Testis (tissue), 2 donors: ENCODE measurements around the gene MPP1.

Experiments used
- POLR2A ChIP-seq: fragments of 450-650 bp; IDR thresholded peaks from one replicate; pipeline ENCODE4 v1.6.1; 2017; ENCODE audit warnings: antibody characterized with exemption, mild to moderate bottlenecking, moderate library complexity
- TF ChIP-seq, protein P1 (sequence below), 3 experiments: fragments of 450-650 bp in 2 of 3; fragments of 200-600 bp in 1 of 3; sonication (generic) in 1 of 3; IDR thresholded peaks; one replicate each; pipeline ENCODE4 v1.5.1; 2016 to 2019; ENCODE audit warnings: antibody characterized with exemption in 3 of 3, mild to moderate bottlenecking in 2 of 3, moderate library complexity in 1 of 3

DNA sequence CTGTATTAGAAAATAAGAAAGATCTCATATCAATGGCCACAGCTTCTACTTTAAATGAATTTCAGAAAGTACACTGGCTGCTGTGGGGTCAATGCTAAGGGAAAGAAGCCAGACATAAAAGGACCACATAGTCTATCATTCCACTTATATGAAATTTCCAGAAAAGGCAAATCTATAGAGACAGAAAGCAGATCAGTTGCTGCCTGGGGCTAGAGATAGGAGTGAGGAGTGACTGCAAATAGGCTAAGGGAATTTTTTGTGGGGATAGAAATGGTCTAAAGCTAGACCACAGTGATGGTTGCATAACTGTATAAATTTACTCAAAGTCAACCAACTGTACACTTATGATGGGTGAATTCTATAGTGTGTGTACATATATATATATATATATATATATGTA, 62.7 kb downstream of the MPP1 start:
- TF ChIP-seq, protein P1, sequence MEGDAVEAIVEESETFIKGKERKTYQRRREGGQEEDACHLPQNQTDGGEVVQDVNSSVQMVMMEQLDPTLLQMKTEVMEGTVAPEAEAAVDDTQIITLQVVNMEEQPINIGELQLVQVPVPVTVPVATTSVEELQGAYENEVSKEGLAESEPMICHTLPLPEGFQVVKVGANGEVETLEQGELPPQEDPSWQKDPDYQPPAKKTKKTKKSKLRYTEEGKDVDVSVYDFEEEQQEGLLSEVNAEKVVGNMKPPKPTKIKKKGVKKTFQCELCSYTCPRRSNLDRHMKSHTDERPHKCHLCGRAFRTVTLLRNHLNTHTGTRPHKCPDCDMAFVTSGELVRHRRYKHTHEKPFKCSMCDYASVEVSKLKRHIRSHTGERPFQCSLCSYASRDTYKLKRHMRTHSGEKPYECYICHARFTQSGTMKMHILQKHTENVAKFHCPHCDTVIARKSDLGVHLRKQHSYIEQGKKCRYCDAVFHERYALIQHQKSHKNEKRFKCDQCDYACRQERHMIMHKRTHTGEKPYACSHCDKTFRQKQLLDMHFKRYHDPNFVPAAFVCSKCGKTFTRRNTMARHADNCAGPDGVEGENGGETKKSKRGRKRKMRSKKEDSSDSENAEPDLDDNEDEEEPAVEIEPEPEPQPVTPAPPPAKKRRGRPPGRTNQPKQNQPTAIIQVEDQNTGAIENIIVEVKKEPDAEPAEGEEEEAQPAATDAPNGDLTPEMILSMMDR (IDR thresholded peaks at IDR 0.05): no peak
- no peak for TF ChIP-seq POLR2A
